Stimulated activated CD4-positive, alpha-beta T cell treated with anti-CD3 and anti-CD28 coated beads, Interleukin-1b, Interleukin-23, amount 100 ng/mL, for 1 hour (primary cell): ENCODE results near the gene TMEM116.

ENCODE experiments used
- DNase-seq, 2 donors: peaks; one replicate each; pipeline ENCODE4 v3.0.0-alpha.2; 2020; ENCODE audit warnings: low read depth in 2 of 2

The TMEM116 gene

DNA sequence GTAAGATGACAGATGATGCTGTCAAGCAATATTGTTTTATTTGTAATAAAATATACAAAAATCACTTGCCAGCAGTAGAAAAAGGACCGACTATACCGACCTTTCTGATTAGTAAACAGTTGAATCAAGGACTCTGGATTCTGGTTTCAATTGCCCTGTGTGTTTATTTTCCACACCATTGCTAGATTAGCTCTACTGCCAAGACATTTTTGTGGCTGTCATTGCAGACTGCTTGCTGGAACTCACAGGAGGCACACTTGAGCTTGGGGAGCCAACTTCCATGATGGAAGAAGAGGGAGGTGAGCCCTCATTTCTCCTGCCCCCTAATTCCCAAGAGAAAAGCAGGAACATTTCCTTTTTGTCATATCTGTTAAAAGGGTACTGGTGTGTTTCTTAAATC lies 119.7 kb downstream of the TMEM116 start:
- no peak for DNase-seq

- DNase-seq: no peak
Measured at GRCh38 chr12:111887926-111888745, 124.8 kb downstream of the TMEM116 start.

- no peak for DNase-seq
Measured at GRCh38 chr12:111886662-111887545, 126.1 kb downstream of the TMEM116 start.

GRCh38 chr12:111881716-111882115 lies 131.2 kb downstream of the TMEM116 start:
- DNase-seq: no peak
